GM06990 (cell line): Measurements from ENCODE around the gene MFN2.

Experiments
- DNase-seq: peaks from one replicate; pipeline ENCODE4 v3.0.0-alpha.2; 2011; ENCODE audit not compliant: insufficient read length; ENCODE audit errors: extremely low read depth
- H3K27me3 ChIP-seq: replicated peaks from 2 replicates; pipeline ENCODE4 v1.6.0; 2011; ENCODE audit warnings: low read length; ENCODE audit not compliant: control insufficient read depth, insufficient read depth
- H3K36me3 ChIP-seq: 2 replicates; pipeline ENCODE4 v1.5.1; 2011; ENCODE audit warnings: low read length; ENCODE audit not compliant: control insufficient read depth, insufficient read depth
- H3K4me3 ChIP-seq: replicated peaks from 2 replicates; pipeline ENCODE4 v1.5.1; 2011; ENCODE audit warnings: low read depth, mild to moderate bottlenecking, control low read depth, low read length
- CTCF ChIP-seq: IDR thresholded peaks from 2 replicates; pipeline ENCODE4 v1.5.1; 2011; ENCODE audit warnings: low read length, control low read depth, mild to moderate bottlenecking, inconsistent platforms; ENCODE audit not compliant: insufficient read depth, poor library complexity, severe bottlenecking

MFN2 gene

GRCh38 chr1:11979028-11979850, 1.0 kb upstream of the MFN2 start:
- Histone ChIP-seq H3K4me3 (peak overlapping the region; percentile 68), H3K27me3 (no peaks in the 10 kb centered on the region), H3K36me3 (peaks cover 15% of the 10 kb centered on the region)
- DNase-seq: no peak
- no peak for TF ChIP-seq CTCF

- H3K27me3 ChIP-seq: no peaks in the 10 kb centered on the region
- H3K4me3 ChIP-seq: peak overlapping the region; percentile 68
- DNase-seq: no peak
- H3K36me3 ChIP-seq: peaks cover 12% of the 10 kb centered on the region
- TF ChIP-seq CTCF: no peak
Observed at GRCh38 chr1:11980676-11980972, 380 bp downstream of the MFN2 start.

GRCh38 chr1:11981378-11982009, 1.2 kb downstream of the MFN2 start:
- peak overlapping the region; percentile 68 for H3K4me3 ChIP-seq
- H3K27me3 ChIP-seq: no peaks in the 10 kb centered on the region
- no peak for TF ChIP-seq CTCF
- DNase-seq: no peak
- H3K36me3 ChIP-seq: peaks cover 17% of the 10 kb centered on the region

GRCh38 chr1:11982010-11982392, 1.8 kb downstream of the MFN2 start:
- TF ChIP-seq CTCF: no peak
- no peak for DNase-seq
- Histone ChIP-seq H3K4me3 (no peak overlapping the region), H3K27me3 (no peaks in the 10 kb centered on the region), H3K36me3 (peaks cover 17% of the 10 kb centered on the region)

GRCh38 chr1:11984121-11984520, 3.9 kb downstream of the MFN2 start:
- peaks cover 18% of the 10 kb centered on the region for H3K36me3 ChIP-seq
- H3K27me3 ChIP-seq: no peaks in the 10 kb centered on the region
- H3K4me3 ChIP-seq: no peak overlapping the region
- no peak for DNase-seq
- no peak for TF ChIP-seq CTCF
